GM19372 (cell line): ENCODE measurements around the gene TRIAP1.
A peak's percentile ranks its signal among the peaks of the same experiment; 100 is the strongest.

Experiments used
- ATAC-seq: cut with Tn5 transposase; IDR thresholded peaks from one replicate; pipeline ENCODE4 v1.9.1; 2021; ENCODE audit warnings: mild to moderate bottlenecking, low read depth, moderate library complexity; ENCODE audit not compliant: unreplicated experiment

The TRIAP1 gene

DNA sequence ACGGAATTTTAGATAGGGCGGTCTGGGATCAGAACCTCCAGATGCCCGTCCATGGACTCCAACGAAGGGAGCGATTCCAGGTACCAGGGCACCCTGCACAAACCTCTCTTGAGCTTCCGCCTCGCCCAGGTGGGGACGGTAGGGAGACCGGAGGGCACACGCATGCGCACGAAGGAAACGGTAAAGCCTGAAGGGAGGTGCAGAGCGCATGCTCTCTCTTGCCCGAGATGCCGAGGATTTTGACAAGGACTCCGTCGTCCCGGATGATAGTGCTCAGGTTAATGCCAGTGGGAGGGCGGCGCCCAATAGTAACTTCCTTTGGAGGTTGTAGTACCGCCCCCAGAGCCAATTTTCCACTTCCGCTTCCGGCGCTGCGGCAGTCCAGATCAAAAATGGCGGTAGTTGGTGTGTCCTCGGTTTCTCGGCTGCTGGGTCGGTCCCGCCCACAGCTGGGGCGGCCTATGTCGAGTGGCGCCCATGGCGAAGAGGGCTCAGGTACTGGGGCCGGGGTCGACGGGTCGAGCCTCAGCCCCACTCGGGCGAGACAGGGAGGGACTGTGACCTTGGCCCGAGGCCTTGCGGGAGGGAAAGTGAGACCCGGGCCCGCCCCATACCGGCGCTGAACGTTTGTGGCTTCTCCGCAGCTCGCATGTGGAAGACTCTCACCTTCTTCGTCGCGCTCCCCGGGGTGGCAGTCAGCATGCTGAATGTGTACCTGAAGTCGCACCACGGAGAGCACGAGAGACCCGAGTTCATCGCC lies 8.3 kb downstream of the TRIAP1 start, which contains the start of gene COX6A1:
COX6A1 (plus strand) TSS at position 379 of the 760 bp plus-strand sequence; CDS start at position 393, 14 bp downstream.
- peak; percentile 95 for ATAC-seq

DNA sequence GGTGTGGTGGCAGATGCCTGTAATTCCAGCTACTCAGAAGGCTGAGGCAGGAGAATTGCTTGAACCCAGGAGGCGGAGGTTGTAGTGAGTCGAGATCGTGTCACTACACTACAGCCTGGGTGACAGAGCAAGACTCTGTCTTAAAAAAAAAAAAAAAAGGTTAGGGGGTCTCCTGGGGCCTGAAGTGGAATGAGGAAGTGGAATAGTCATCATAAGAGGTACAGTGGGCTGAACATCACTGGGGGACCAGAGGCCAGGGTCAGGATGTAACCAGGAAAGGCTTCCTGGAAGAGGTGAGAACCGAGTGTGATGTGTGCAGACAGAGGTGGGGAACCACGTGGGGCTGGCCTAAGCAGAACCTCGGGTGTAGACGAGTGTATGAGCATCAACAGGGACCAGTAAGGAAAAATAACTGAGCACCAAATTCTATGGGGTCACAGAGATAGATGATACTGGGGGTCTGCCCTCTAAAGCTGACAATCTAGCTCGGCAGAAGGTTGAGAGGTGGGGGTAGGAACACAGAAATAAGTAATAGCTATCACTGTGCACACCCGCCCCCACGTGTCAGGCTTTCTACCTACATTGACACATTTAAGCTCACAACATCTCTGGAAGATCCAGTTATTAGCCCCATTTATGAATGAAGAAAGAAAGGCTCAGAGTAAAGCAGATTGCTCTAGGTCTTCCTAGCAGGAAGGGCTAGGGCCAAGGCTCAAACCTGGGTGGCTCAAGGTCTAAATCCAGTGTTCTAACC lies 13.2 kb downstream of the TRIAP1 start:
- ATAC-seq = no peak

DNA sequence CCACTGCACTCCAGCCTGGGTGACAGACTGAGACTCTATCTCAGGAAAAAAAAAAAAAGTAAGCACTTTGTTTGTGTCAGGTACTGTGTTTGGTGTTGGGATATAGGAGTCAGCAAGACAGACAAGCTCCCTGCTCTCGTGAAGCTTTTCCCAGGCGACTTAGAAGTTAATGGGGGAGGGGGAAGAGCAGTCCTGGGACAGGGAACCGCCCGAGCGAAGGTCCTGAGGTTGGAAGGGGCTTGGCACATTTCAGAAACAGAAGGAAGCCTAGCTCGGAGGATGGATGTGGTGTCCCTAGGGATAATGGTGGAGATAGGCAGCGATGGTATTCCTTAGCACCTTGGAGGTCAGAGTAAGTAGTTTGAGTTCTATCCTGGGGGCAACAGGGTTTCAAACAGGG lies 16.8 kb downstream of the TRIAP1 start:
- no peak for ATAC-seq

DNA sequence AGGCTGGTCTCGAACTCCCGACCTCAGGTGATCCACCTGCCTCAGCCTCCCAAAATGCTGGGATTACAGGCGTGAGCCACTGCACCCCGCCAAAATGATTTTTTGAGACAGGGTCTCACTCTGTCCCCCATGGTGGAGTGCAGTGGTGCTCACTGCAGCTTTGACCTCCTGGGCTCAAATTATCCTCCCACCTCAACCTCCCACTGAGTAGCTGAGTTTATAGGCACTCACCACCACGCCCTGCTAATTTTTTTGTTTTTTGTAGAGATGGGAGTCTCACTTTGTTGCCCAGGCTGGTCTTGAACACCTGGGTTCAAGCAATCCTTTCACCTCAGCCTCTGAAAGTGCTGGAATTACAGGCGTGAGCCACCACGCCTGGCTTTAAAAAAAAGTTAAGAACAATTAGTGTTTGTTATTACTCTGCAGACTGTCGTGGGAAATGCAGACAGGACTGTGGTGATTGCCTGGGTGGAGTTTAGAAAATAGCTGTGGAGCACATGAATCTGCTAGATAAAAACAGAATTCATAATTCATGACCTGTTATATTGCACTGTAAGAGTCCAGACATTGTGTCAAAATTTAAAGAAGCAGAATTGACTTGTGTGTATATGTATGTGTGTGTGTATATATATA lies 17.5 kb downstream of the TRIAP1 start:
- ATAC-seq = no peak

DNA sequence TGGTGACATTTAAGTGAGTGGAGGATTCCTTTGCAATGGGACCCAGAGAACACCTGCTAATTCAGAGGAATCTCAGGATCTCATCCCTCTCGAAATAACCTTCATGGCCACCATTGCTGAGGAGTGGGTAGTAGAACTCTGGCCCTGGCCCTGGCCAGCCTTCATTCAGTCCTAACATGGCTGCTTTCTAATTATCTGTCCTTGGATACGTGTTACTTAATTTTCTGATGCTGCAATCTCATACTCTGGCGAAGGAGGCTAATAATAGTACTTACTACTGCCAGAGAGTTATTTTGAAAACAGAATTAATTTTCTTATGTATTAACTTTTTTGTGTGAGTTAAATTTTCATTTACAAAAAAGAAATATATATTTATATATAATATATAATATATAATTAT lies 20.4 kb downstream of the TRIAP1 start:
- ATAC-seq = no peak

DNA sequence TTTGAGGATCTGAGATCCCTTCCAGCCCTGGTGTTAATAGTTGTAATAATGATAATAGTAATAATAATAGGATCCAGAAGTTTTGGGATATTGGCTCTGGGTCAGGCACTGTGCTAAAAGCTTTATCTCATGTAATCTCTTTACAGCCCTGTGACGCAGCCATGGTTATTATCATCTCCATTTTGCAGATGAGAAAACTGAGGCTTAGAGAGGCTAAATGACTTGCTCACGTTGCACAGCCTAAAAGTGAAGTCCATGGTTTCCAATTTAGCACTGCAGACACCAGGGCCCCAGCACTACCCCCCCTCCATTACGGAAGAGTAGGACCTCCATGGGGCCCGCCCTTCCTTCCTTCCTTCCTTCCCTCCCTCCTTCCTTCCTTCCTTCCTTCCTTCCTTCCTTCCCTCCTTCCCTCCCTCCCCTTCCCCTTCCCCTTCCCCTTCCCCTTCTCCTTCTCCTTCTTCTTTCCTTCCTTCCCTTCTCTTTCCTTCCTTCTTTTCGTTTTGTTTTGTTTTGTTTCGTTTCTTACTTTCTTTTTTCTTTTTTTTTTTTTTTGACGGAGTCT lies 23.2 kb downstream of the TRIAP1 start:
- no peak for ATAC-seq

DNA sequence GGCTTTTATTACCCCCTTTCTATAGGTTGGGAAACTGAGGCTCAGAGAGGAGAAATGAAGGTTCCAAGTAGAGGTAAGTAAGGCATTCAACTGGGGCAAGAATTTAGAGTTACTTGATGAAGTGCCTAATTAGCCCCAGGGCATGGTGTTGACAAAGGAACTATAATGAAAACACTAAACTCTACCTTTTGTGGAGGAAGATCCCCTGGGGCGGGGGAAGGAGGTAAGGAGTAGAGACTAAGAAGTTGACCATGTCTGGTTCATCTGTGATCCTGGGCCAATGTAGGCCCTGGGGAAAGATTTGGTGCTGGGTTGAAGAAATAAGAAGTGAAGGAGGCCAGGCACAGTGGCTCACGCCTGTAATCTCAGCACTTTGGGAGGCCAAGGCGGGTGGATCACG lies 24.5 kb downstream of the TRIAP1 start:
- ATAC-seq = no peak

DNA sequence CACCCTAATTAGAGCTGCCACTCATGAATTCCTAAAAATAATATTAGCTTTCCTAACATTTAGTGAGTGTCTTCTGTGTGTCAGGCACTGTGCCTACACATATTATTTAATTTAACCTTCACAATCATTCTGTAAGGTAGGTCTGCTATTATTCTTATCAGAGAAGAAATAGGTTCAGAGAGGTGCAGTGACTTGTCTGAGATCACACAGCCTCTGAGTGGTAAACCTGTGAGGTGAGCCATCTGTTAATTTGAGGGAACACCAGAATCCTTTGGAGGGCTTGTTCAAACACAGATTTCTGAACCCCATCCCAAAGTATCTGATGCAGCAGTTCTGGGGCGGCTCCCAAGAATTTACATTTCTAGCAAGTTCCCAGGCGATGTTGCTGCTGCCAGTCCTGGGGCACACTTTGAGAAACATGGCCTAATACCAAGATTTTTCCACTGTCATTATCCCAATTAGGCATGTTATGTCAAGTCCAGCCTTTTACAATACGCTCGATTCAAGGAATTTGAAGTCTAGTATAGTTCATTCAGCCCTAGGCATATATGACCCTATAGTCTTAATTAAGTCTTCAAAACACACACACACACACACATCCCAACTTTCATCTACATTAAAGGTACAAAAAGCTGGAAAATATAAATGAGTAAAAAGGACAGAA lies 28.1 kb downstream of the TRIAP1 start:
- no peak for ATAC-seq

DNA sequence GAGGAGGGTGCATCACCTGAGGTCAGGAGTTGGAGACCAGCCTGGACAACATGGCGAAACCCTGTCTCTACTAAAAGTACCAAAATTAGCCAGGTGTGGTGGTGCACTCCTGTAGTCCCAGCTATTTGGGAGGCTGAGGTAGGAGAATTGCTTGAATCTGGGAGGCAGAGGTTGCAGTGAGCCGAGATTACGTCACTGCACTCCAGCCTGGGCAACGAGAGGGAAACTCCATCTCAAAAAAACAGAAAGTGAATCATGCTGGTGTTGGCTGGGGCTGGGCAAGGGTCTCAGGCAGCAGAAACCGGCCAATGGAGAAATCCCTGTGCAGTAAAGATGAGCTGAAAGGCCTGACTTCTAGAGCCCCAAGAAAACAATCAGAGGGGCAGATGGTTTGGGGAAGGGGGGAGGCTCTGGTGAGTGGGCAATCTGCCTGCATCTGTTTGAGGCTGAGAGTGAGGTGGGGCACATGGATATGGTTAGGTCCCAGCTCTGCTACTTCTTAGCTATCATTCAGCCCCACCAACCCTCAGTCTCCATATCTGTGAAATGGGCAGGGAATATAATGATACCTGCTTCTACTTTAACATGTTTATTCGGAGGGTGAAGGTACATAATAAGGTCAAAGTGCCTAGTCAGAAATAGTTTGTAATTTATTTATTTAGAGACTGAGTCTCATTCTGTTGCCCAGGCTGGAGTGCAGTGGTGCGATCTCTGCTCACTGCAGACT lies 29.5 kb downstream of the TRIAP1 start:
- no peak for ATAC-seq

DNA sequence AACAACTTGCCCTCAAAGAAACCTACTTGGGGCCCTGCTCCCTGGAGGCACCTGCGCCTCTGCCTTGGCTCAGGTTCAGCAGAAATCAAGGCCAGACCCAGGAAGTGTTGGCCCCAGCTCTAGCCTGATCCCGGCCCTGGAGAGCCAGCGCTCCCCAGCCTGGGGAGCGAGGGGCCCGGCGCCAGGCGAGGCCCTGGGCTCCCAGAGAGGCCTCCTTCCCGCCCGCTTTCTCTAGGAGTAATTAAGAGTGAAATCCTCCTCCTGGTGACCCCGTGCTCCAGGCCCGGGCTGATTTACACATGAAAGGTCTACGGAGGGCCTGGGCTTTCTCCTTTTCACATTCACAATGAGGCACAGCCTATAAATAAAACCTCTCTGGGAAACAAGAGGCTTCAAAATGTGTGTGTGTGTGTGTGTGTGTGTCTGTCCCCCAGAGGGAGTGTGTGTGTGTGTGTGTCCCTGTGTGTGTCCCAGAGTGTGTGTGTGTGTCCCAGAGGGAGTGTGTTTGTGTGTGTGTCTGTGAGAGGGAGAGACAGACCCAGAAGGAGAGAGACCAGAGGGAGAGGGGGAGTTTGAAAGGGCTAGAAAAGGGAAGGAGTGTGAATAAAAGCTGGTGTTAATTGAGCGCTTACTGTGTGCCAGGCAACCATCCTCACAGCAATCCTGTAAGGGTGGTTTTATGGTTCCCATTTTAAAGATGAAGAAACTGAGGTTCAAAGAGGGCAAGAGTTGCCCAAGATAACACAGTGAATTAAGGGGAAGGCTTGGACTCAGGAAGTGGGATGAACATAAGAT lies 32.1 kb downstream of the TRIAP1 start:
- ATAC-seq = no peak

DNA sequence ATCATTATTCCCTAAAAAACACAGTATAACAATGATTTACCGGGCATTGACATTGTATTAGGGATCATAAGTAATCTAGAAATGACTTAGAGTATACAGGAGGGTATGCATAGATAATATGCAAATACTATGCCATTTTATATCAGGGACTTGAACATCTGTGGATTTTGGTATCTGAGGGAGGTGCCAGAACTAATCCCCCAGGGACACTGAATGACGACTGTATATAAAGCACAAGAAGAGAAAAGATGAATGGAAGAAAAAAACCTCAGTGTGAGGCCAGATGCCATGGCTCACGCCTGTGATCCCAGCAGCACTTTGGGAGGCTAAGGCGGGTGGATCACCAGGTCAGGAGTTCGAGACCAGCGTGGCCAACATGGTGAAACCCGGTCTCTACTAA lies 33.8 kb downstream of the TRIAP1 start:
- ATAC-seq = no peak

DNA sequence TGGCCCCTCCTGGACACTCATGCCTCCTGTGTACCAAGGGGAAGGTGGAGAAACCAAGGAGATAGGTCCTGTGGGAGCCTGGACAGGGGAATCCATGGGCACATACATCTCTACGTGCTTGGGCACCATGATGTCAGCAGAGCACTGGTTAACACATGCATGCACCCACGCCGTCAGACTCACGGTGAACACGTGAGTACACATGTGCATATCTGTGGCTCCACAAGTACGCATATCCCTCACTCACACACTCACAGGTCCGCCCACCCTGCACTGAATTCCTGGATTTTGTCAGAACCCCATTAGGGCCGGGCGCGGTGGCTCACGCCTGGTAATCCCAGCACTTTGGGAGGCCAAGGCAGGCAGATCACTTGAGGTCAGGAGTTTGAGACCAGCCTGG lies 37.4 kb downstream of the TRIAP1 start:
- no peak for ATAC-seq

DNA sequence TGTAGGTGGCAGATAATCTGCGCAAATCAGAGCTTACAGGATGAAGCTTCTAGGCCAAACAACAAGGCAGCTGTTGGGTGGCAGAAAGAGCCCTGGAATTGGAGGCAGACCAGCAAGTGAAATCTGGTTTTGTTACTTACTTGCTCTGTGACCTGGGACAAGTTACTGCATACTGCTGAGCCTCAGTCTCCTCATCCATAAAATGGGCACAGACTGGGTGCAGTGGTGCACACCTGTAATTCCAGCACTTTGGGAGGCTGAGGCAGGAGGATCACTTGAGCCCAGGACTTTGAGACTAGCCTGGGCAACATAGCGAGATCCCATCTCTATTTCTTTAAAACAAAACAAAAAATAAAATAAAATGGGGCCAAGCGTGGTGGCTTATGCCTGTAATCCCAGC lies 39.6 kb downstream of the TRIAP1 start:
- ATAC-seq = no peak

DNA sequence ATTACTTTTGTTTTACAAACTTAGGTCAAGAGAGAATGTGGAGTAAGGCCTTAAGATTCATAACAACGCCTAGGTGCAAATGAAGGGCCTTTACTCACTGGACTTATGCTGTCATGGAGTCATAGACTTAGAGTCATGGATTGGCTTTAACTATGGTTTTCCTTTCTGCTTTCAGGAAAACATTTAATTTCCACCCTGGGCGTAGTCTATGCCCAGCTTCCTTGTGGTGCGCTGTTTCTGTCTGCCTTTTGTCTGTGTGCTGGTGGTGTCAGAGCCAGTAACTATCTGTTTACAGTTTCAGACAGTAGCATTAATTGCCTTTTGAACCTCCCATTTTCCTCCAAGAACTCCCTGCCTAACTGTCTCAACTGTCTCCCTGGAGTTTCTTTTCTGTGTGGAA lies 40.1 kb downstream of the TRIAP1 start:
- ATAC-seq = no peak

DNA sequence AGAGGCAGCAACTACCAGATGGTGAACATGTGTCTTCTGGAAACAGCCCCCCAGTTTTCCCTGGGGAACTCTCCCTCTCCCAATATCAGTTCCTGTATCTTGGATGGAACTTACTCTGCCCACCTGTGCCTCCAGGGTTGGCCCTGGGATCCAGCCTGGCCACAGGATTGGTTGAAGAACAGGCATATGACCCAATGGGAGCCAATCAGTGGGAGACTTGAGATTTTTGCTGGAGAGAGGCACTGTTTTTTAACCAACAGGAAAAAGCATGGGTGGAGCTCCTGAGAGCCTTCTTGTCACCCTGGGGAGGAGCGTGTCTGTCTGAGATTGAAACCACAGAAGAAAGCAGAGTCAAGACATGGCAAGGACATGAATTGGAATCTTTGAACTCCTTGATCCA lies 41.9 kb downstream of the TRIAP1 start:
- no peak for ATAC-seq

DNA sequence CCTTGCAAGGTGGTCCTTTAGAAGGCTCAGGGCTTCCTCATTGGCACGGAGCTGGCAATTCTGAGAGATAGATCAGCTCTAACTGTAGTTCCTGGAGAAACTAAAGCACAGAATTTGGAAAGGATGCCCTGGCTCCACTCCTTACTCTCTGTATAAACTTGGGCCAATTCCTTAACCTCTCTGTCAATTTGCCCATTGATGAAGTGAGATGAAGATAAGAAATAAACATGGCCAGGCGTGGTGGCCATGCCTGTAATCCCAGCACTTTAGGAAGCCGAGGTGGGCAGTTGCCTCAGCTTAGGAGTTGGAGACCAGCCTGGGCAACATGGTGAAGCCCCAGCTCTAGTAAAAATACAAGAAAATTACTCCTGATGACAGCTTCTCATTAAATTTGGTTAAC lies 42.3 kb downstream of the TRIAP1 start:
- ATAC-seq = no peak

DNA sequence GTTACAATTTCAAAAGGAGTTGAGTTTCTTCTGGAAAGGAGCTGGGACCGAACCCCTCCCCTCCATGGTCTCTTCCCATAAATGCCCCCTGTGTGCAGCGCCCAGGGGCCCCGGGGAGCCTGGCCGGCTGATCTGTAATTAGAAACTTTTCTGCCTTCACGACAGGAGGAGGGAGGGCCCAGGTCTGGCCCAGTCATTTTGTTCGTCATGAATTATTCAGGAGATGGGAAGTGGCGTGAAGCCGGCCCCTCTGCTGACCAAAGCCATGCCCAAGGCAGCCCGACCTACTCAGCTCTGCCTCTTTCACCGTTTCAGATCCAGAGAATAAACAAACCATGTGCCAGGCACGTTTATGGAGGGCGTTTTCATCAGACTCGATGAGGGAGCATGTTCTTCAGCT lies 44.0 kb downstream of the TRIAP1 start:
- ATAC-seq = no peak

DNA sequence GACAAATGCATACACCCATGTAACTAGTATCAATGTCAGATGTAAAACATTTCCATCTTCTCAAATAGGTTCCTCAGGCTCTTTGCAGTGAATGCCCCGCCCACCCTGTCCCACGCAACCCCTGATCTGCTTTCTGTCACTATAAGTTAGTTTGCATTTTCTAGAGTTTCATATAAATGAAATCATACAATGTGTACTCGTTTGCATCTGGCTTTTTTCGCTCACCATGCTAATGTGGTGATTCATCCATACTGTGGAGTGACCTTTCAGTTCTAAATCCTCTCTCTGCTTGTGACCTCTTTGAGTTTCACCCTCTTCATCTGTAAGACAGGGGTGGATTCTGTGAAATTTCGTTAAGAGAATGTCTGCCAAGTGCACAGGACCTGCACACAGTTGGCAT lies 46.7 kb downstream of the TRIAP1 start:
- no peak for ATAC-seq

DNA sequence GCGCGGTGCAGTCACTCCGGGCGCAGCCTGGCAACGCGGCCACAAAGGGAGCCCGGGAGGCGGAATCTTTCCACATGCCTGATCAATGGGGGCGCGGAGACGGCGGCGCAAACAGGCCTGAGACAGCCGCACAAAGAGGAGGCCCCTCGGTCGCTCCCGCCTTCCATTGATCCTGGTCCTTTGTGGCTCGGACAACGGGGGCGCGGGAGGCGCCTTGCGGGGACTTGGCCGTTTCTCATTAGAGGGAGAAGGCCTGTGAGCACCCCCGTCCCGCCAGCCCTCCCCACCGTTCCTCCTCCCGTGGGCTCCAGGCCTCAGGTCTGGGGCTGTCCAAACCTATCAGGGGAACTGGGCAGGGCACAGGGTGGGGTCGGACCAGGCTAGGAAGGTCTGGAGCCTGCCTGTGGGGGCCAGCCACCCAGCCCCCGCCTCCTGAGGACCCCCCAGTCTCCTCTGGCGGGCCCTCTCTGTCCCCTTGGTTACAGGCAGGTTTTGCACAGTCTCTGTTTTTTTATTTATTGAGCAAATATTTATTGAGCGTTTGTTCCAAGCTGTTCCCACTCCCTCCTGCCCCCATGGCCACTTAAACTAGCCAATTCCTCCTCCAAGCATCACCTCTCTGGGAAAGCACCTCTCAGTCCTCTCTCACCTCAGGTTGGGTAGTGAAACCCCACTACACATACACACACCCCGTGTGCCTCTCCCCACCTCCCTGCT lies 48.2 kb downstream of the TRIAP1 start:
- ATAC-seq = no peak
